H9 (cell line): ENCODE data around the gene ZBTB20. TPM values are rescaled to one million over a fixed set of nuclear protein-coding genes. Genes with fewer than 3 reads are reported as not detected.

Source experiments
- DNase-seq: peaks from one replicate; pipeline ENCODE4 v3.0.0-alpha.2; 2017
- H2AFZ ChIP-seq: one replicate; pipeline ENCODE4 v1.6.1; 2013; ENCODE audit warnings: mild to moderate bottlenecking, low read length, control low read depth, moderate library complexity
- H2AK5ac ChIP-seq: 2 replicates; pipeline ENCODE4 v1.6.1; 2013; ENCODE audit warnings: low read length, control low read depth, mixed read lengths; ENCODE audit not compliant: insufficient read length
- H2BK120ac ChIP-seq: one replicate; pipeline ENCODE4 v1.6.1; 2013; ENCODE audit warnings: low read depth, mild to moderate bottlenecking, low read length, control low read depth, inconsistent platforms; ENCODE audit not compliant: poor library complexity, severe bottlenecking
- H2BK12ac ChIP-seq: 2 replicates; pipeline ENCODE4 v1.6.1; 2013; ENCODE audit warnings: low read length, control low read depth, mixed read lengths, low read depth; ENCODE audit not compliant: insufficient read length
- H2BK15ac ChIP-seq: 2 replicates; pipeline ENCODE4 v1.6.1; 2013; ENCODE audit warnings: low read depth, low read length, control low read depth
- H2BK20ac ChIP-seq: one replicate; pipeline ENCODE4 v1.6.1; 2013; ENCODE audit warnings: low read depth, mild to moderate bottlenecking, low read length, control low read depth, inconsistent platforms; ENCODE audit not compliant: poor library complexity, severe bottlenecking
- H2BK5ac ChIP-seq: 2 replicates; pipeline ENCODE4 v1.6.1; 2013; ENCODE audit warnings: low read length, control low read depth, mixed read lengths; ENCODE audit not compliant: insufficient read length
- H3K14ac ChIP-seq: 2 replicates; pipeline ENCODE4 v1.6.1; 2013; ENCODE audit warnings: low read length, control low read depth; ENCODE audit not compliant: insufficient read depth
- H3K18ac ChIP-seq: 2 replicates; pipeline ENCODE4 v1.6.1; 2013; ENCODE audit warnings: low read depth, mild to moderate bottlenecking, mixed read lengths, low read length, control low read depth; ENCODE audit not compliant: insufficient read length
- H3K23ac ChIP-seq: 2 replicates; pipeline ENCODE4 v1.6.1; 2013; ENCODE audit warnings: low read length, control low read depth, mixed read lengths, low read depth; ENCODE audit not compliant: insufficient read length
- H3K23me2 ChIP-seq: 2 replicates; pipeline ENCODE4 v1.6.1; 2013; ENCODE audit warnings: low read depth, mild to moderate bottlenecking, mixed read lengths, low read length, control low read depth; ENCODE audit not compliant: insufficient read length, poor library complexity, severe bottlenecking
- H3K27ac ChIP-seq: 2 replicates; pipeline ENCODE4 v1.5.1; 2013; ENCODE audit warnings: low read length, control low read depth, mixed read lengths, low read depth; ENCODE audit not compliant: insufficient read length
- H3K27me3 ChIP-seq: 2 replicates; pipeline ENCODE4 v1.6.1; 2013; ENCODE audit warnings: low read length, control low read depth, inconsistent platforms; ENCODE audit not compliant: insufficient read depth
- H3K4ac ChIP-seq: 2 replicates; pipeline ENCODE4 v1.6.1; 2013; ENCODE audit warnings: low read depth, mild to moderate bottlenecking, control low read depth, inconsistent platforms, low read length, moderate library complexity
- H3K4me1 ChIP-seq: 2 replicates; pipeline ENCODE4 v1.6.1; 2013; ENCODE audit warnings: low read length, control low read depth, inconsistent platforms; ENCODE audit not compliant: insufficient read depth
- H3K4me2 ChIP-seq: 2 replicates; pipeline ENCODE4 v1.6.1; 2013; ENCODE audit warnings: low read length, control low read depth, mixed read lengths; ENCODE audit not compliant: insufficient read length, insufficient read depth
- H3K56ac ChIP-seq: 2 replicates; pipeline ENCODE4 v1.6.1; 2013; ENCODE audit warnings: low read depth, mild to moderate bottlenecking, mixed read lengths, low read length, control low read depth; ENCODE audit not compliant: insufficient read length
- H3K79me1 ChIP-seq: 2 replicates; pipeline ENCODE4 v1.6.1; 2013; ENCODE audit warnings: low read depth, mild to moderate bottlenecking, moderate library complexity, low read length, control low read depth, inconsistent platforms; ENCODE audit not compliant: insufficient read depth, poor library complexity, severe bottlenecking
- H3K79me2 ChIP-seq: 2 replicates; pipeline ENCODE4 v1.6.1; 2013; ENCODE audit warnings: low read length, control low read depth, inconsistent platforms; ENCODE audit not compliant: insufficient read depth
- H3K9ac ChIP-seq: 2 replicates; pipeline ENCODE4 v1.6.1; 2013; ENCODE audit warnings: low read length, control low read depth, mixed read lengths; ENCODE audit not compliant: insufficient read length; ENCODE audit errors: extremely low read depth
- H3K9me3 ChIP-seq: one replicate; pipeline ENCODE4 v1.6.1; 2013; ENCODE audit warnings: low read depth, low read length, inconsistent platforms; ENCODE audit not compliant: control insufficient read depth
- H3T11ph ChIP-seq: one replicate; pipeline ENCODE4 v1.6.1; 2013; ENCODE audit warnings: mild to moderate bottlenecking, low read length, control low read depth, inconsistent platforms
- H4K20me1 ChIP-seq: one replicate; pipeline ENCODE4 v1.6.1; 2013; ENCODE audit not compliant: control insufficient read depth, insufficient read length, insufficient read depth
- H4K5ac ChIP-seq: 2 replicates; pipeline ENCODE4 v1.6.1; 2013; ENCODE audit warnings: low read depth, mild to moderate bottlenecking, mixed read lengths, low read length, control low read depth; ENCODE audit not compliant: insufficient read length
- H4K8ac ChIP-seq: replicated peaks from 2 replicates; pipeline ENCODE4 v1.6.1; 2013; ENCODE audit warnings: low read length, control low read depth, mixed read lengths, low read depth; ENCODE audit not compliant: insufficient read length
- H4K91ac ChIP-seq: 2 replicates; pipeline ENCODE4 v1.6.1; 2013; ENCODE audit warnings: low read depth, mild to moderate bottlenecking, moderate library complexity, mixed read lengths, low read length, control low read depth; ENCODE audit not compliant: insufficient read length
- H3K27ac Mint-ChIP-seq, 3 experiments: 2 replicates in 2 of 3; 3 replicates in 1 of 3; pipeline ENCODE4 v1.8.0; 2020 to 2021; ENCODE audit warnings: mixed read lengths in 3 of 3, mild to moderate bottlenecking in 1 of 3, moderate library complexity in 1 of 3
- H3K27me3 Mint-ChIP-seq: 2 replicates; pipeline ENCODE4 v1.8.0; 2021; ENCODE audit warnings: low read depth, mild to moderate bottlenecking, moderate library complexity, mixed read lengths
- H3K36me3 Mint-ChIP-seq, 3 experiments: 2 replicates in 2 of 3; 3 replicates in 1 of 3; pipeline ENCODE4 v1.8.0; 2020 to 2021; ENCODE audit warnings: low read depth in 3 of 3, mixed read lengths in 3 of 3; ENCODE audit not compliant: insufficient read depth in 1 of 3
- H3K4me1 Mint-ChIP-seq, 2 experiments: 2 replicates each; pipeline ENCODE4 v1.8.0; 2020; ENCODE audit warnings: mixed read lengths in 2 of 2
- H3K4me3 Mint-ChIP-seq, 2 experiments: 2 replicates in 1 of 2; 3 replicates in 1 of 2; pipeline ENCODE4 v1.8.0; 2020 to 2021; ENCODE audit warnings: mild to moderate bottlenecking in 2 of 2, mixed read lengths in 2 of 2, moderate library complexity in 1 of 2
- H3K9me3 Mint-ChIP-seq, 2 experiments: 2 replicates in 1 of 2; 3 replicates in 1 of 2; pipeline ENCODE4 v1.8.0; 2020; ENCODE audit warnings: mild to moderate bottlenecking in 2 of 2, mixed read lengths in 2 of 2, moderate library complexity in 1 of 2
- CTCF ChIP-seq: fragments of 200-600 bp; sonication (generic); conservative IDR thresholded peaks from 3 replicates; pipeline ENCODE4 v1.8.0; 2021; ENCODE audit warnings: antibody characterized with exemption, mild to moderate bottlenecking
- total RNA-seq: library from RNA; stranded (reverse); gene quantifications from 2 replicates; pipeline ENCODE4 v1.2.1, GENCODE V29; 2021

Gene ZBTB20
- total RNA-seq, 1 experiment from 2014 or later, result 0.70 TPM

- Mint-ChIP-seq H3K27me3 (no peaks in the 10 kb centered on the region), H3K4me1 (peaks cover 0 to 4% of the 10 kb centered on the region in 2 experiments; a peak in 2 of 4 replicates), H3K9me3 (no peaks in the 10 kb centered on the region), H3K4me3 (no peak overlapping the region), H3K36me3 (no peaks in the 10 kb centered on the region), H3K27ac (no peak overlapping the region)
- no peak overlapping the region for H3K4ac ChIP-seq
- H4K91ac ChIP-seq, result no peak overlapping the region
- no peaks in the 10 kb centered on the region for H3K79me2 ChIP-seq
- H3K14ac ChIP-seq, result no peak overlapping the region
- H3K23ac ChIP-seq, result no peak overlapping the region
- H3K9me3 ChIP-seq, result no peaks in the 10 kb centered on the region
- H3K18ac ChIP-seq, result no peak overlapping the region
- H4K8ac ChIP-seq, result no peak overlapping the region
- H3K27ac ChIP-seq, result no peak overlapping the region
- no peak for DNase-seq
- H2AFZ ChIP-seq, result no peak overlapping the region
- no peak overlapping the region for H3K56ac ChIP-seq
- no peak overlapping the region for H4K5ac ChIP-seq
- H2BK15ac ChIP-seq, result no peak overlapping the region
- H3K4me1 ChIP-seq, result no peaks in the 10 kb centered on the region; the same call in 1 of the 2 replicates
- no peaks in the 10 kb centered on the region for H3K23me2 ChIP-seq
- H2BK20ac ChIP-seq, result no peak overlapping the region
- no peaks in the 10 kb centered on the region for H3K79me1 ChIP-seq
- no peak overlapping the region for H2BK12ac ChIP-seq
- H3T11ph ChIP-seq, result no peak overlapping the region
- H3K4me2 ChIP-seq, result no peak overlapping the region
- no peak overlapping the region for H3K9ac ChIP-seq
- no peak overlapping the region for H2AK5ac ChIP-seq
- TF ChIP-seq CTCF, result no peak
- H4K20me1 ChIP-seq, result no peaks in the 10 kb centered on the region
- H2BK5ac ChIP-seq, result no peak overlapping the region
- no peak overlapping the region for H2BK120ac ChIP-seq
- H3K27me3 ChIP-seq, result no peaks in the 10 kb centered on the region
Observed at GRCh38 chr3:114597871-114598270, 549.2 kb downstream of the ZBTB20 start.
